Measurements from ENCODE around the gene SAMD3.

- TF ChIP-seq CTCF (IDR thresholded peaks at IDR 0.05; ENCODE audit: low read depth, low read length) (no peak), POLR2A (IDR thresholded peaks at IDR 0.05; ENCODE audit: extremely low read depth, insufficient read length) (no peak), MAX (IDR thresholded peaks at IDR 0.05; ENCODE audit: low read depth, low read length) (no peak)
Observed at GRCh38 chr6:130252527-130253237, 29.9 kb upstream of the SAMD3 start.

All from NB4 (cell line).